HG03108 (cell line): ENCODE measurements around the gene STUM.
"Not testable (repeated sequence)": the region's sequence is repeated elsewhere in the genome, so short reads cannot be mapped to it uniquely, and the experiment has no call there.

Source experiments
- ATAC-seq: cut with Tn5 transposase; IDR thresholded peaks from one replicate; pipeline ENCODE4 v1.9.1; 2021; ENCODE audit warnings: moderate library complexity; ENCODE audit not compliant: unreplicated experiment

STUM gene

GRCh38 chr1:226602186-226603021, 53.8 kb downstream of the STUM start:
- no peak for ATAC-seq

DNA sequence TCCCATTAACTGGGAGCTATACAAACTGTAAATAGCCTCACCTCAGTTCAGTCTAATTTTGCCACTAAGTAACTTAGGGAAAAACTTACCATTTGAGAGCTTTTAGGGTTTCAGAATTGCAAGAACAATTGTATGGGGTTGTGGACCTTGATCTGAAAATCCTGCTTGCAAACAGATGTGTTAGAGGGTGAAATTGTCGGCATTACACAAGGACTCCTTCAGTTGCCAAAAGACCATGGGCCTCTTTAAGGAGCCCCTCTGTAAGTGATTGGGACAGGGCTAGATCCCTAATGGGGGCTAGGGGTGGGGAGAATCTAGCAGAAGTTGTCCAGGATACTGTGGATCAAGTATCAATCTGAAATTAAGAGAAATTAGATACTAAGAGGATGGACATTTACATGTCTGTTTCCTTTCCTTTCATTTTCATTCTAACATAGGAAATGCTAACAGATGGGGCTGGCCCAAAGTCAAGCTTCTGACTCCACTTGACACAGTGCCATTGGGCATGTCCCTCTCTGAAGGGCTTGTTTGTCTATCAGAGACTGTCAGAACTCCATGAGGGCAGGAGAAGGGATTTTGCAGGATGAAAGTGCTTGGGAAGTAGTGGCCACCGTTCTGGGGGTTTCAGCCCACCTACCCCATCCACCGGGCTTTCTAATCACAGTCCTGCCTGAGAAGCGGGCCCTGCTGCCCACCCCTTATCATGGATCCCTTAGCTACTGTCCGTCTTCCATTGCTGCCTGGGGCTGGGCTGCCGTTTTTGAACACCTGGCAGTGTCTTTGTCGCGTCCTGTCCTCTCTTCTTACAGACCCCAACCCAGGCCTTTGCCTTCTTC, 54.7 kb downstream of the STUM start:
- no peak for ATAC-seq

DNA sequence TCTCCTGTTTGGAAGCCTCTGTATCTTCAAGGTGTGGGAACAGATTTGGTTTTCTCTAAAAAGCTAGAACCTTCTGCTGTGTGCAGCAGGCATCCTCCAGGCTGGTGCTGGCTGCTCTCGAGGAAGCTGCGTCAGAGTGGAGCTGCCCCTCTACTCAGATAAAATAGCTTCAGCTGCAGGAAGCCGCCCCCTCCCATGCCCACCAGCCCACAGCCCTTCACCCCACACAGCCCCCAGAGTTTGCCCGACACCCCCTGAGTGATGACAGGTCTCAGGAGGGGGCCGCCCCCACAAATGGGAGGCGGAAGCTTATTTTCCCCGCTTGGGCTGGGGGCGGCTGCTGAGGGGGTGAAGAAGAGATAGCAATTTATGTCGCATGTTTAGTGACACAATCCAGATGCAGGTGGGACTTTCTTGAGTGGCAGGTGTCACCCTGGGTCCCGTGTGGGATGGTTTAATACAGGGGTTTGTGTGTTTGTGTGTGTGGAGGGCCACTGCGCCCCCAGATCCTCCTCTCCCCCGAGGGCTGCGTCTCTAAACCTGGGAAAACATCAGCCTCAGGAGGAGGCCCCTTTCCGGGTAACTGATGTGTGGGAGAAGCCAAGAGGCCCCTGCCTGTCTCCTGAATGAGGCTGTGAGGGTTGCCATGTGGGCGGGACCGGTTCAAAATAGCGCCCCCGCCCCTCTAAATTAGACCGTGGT, 55.4 kb downstream of the STUM start:
- no peak for ATAC-seq

GRCh38 chr1:226604560-226605317, 56.2 kb downstream of the STUM start:
- ATAC-seq: no peak

DNA sequence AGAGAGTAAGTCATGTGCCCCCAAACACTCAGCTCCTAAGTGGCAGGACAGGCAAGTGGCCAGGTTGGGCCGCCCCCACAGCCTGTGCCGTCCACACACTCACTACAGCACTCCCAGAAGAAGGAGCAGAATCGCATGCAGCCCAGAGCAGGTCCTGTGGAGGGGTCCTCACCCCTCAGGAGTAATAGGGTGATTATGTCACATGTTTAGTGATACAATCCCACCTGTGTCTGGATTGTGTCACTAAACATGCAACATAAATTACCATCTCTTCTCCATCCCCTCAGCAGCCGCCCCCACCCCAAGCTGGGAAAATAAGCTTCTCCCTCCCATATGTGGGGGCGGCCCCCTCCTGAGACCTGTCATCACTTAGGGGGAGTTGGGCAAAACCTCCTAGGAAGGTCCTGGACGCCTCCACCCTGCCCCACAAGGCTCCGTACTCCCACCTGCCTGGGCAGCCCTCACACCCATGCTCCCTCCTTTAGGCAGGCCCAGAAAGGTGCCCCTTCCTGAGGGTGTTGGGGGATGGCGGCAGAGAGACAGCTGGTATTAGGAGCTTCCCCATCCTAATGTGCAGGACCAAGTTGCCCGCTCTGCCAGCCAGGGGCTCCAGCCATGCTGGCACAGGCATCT, 56.9 kb downstream of the STUM start:
- no peak for ATAC-seq

- no peak for ATAC-seq
Measured at GRCh38 chr1:226606311-226607267, 58.0 kb downstream of the STUM start.

DNA sequence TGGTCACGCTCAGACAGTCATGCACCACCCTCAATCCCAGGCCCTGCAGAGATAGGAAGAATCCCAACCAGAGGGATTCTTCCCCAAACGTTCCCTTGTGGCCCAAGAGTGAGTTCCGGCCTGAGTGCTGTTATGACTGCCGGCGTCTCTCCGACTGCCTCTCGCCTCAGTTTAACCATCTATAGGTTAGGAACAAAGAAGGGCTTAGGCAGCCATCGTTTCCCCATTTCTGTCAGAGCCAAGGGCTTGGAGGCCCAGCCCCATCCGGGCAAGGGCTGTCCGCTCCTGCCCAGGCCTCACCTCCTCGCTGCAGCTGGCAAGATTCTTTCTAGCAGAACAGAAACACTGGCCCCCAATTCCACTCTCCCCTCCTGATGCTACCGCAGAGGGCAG, 58.7 kb downstream of the STUM start:
- no peak for ATAC-seq

- no peak for ATAC-seq
Measured at GRCh38 chr1:226607821-226608220, 59.3 kb downstream of the STUM start.

- no peak for ATAC-seq
Measured at GRCh38 chr1:226608699-226609505, 60.3 kb downstream of the STUM start.

DNA sequence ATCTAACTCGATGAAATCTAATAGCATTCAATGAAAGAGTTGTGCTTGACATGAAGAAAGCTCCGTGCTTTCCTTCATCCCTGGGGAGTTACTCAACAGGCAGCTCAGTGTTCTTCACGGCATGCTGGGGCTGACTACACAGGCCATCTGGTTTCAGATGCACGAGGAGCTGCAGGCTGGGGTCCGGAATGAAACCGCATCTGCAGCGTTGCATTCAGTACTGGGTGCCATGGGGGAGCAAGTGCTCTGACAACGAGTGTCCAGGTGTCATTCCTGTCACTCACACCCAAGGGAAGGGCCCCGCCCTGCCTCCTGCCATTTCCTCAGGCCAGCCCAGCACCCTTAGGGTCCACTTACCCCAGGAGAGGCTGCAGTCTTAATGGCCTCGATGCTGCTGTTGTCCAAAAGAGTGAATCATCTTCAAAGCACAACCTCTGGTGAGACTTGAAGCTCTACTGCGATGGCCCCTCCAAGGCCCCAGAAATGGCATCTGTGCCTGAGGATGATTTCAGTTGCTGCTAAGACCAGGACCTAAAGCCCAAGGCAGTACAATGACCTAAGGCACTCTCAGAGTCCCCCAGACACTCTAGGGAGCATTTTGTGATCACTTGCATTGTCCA, 61.4 kb downstream of the STUM start:
- no peak for ATAC-seq

DNA sequence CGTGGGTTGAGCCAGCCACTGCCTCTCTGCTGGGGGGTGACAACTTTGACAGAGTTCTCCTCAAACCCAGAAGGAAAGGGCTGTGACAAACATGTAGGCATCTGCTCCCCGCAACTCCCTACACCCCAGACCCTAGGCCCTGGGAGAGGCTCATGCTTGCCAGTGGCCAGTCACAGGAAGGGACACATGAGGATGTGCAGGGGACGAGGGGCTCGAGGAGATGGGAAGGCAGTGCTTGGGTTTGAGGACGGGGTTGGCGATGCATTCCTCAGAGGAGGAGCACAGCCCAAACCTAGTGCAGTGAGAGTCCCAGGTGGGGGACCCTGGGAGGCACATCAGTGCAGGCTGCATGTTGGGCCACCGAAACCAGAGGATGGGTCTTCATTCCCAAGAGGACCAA, 62.1 kb downstream of the STUM start:
- ATAC-seq: no peak

- no peak for ATAC-seq
Measured at GRCh38 chr1:226611301-226611700, 62.7 kb downstream of the STUM start.

GRCh38 chr1:226611980-226612379, 63.4 kb downstream of the STUM start:
- not testable (repeated sequence) for ATAC-seq

- ATAC-seq: no peak
Measured at GRCh38 chr1:226615876-226616275, 67.3 kb downstream of the STUM start.

DNA sequence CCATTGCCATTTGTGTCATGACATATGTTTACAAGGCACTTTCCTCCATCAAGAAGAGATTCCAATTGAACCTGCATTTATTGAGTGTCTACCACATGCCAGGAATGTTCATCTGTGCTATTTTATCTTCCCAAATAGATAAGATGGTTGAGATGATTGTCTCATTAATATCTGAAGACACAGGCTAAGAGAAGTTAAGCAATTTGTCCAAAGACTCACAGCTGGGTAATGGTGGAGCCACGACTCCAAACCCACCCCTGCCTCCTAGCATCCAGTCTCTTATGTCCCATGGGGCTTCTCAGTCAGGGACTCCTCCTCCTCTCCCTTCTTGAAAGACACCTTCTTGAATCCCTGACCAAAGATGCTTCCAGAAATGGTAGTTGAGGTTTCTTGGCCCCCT, 68.1 kb downstream of the STUM start:
- ATAC-seq: no peak

GRCh38 chr1:226617109-226617508, 68.5 kb downstream of the STUM start:
- ATAC-seq: no peak

- not testable (repeated sequence) for ATAC-seq
Measured at GRCh38 chr1:226617719-226618118, 69.2 kb downstream of the STUM start.

- no peak for ATAC-seq
Measured at GRCh38 chr1:226618380-226618779, 69.8 kb downstream of the STUM start.
